Measurements from ENCODE around the gene WEE1.

Gene WEE1

GRCh38 chr11:9596926-9597464, 23.5 kb downstream of the WEE1 start:
- no peak for DNase-seq (ENCODE audit: low read depth in 1 of 2, low spot score in 1 of 2)
- no peak for TF ChIP-seq POLR2AphosphoS5 (IDR thresholded peaks at IDR 0.05; ENCODE audit: low read depth)
- no peak for TF ChIP-seq SPI1 (IDR thresholded peaks at IDR 0.05; ENCODE audit: borderline replicate concordance, low read depth)
- TF ChIP-seq, protein P1, sequence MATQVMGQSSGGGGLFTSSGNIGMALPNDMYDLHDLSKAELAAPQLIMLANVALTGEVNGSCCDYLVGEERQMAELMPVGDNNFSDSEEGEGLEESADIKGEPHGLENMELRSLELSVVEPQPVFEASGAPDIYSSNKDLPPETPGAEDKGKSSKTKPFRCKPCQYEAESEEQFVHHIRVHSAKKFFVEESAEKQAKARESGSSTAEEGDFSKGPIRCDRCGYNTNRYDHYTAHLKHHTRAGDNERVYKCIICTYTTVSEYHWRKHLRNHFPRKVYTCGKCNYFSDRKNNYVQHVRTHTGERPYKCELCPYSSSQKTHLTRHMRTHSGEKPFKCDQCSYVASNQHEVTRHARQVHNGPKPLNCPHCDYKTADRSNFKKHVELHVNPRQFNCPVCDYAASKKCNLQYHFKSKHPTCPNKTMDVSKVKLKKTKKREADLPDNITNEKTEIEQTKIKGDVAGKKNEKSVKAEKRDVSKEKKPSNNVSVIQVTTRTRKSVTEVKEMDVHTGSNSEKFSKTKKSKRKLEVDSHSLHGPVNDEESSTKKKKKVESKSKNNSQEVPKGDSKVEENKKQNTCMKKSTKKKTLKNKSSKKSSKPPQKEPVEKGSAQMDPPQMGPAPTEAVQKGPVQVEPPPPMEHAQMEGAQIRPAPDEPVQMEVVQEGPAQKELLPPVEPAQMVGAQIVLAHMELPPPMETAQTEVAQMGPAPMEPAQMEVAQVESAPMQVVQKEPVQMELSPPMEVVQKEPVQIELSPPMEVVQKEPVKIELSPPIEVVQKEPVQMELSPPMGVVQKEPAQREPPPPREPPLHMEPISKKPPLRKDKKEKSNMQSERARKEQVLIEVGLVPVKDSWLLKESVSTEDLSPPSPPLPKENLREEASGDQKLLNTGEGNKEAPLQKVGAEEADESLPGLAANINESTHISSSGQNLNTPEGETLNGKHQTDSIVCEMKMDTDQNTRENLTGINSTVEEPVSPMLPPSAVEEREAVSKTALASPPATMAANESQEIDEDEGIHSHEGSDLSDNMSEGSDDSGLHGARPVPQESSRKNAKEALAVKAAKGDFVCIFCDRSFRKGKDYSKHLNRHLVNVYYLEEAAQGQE (IDR thresholded peaks at IDR 0.05; ENCODE audit: insufficient replicate concordance, low read depth): no peak
- TF ChIP-seq GABPA (IDR thresholded peaks at IDR 0.05; ENCODE audit: low read depth): no peak
- TF ChIP-seq, protein P2, sequence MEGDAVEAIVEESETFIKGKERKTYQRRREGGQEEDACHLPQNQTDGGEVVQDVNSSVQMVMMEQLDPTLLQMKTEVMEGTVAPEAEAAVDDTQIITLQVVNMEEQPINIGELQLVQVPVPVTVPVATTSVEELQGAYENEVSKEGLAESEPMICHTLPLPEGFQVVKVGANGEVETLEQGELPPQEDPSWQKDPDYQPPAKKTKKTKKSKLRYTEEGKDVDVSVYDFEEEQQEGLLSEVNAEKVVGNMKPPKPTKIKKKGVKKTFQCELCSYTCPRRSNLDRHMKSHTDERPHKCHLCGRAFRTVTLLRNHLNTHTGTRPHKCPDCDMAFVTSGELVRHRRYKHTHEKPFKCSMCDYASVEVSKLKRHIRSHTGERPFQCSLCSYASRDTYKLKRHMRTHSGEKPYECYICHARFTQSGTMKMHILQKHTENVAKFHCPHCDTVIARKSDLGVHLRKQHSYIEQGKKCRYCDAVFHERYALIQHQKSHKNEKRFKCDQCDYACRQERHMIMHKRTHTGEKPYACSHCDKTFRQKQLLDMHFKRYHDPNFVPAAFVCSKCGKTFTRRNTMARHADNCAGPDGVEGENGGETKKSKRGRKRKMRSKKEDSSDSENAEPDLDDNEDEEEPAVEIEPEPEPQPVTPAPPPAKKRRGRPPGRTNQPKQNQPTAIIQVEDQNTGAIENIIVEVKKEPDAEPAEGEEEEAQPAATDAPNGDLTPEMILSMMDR (IDR thresholded peaks at IDR 0.05; ENCODE audit: insufficient read depth, low read length): no peak

GRCh38 chr11:9600166-9600565, 26.7 kb downstream of the WEE1 start:
- DNase-seq (ENCODE audit: low read depth in 1 of 2, low spot score in 1 of 2): no peak
- Histone ChIP-seq H3K4me3 (replicated peaks; ENCODE audit: insufficient read depth, low read length) (no peak overlapping the region), H3K27me3 (ENCODE audit: insufficient read depth, poor library complexity, severe bottlenecking) (no peaks in the 10 kb centered on the region), H3K27ac (replicated peaks) (peak overlapping the region; percentile 62)
- TF ChIP-seq, protein P1 (IDR thresholded peaks at IDR 0.05; ENCODE audit: insufficient replicate concordance, low read depth): no peak
- TF ChIP-seq SPI1 (IDR thresholded peaks at IDR 0.05; ENCODE audit: borderline replicate concordance, low read depth): no peak
- TF ChIP-seq POLR2AphosphoS5 (IDR thresholded peaks at IDR 0.05; ENCODE audit: low read depth): no peak
- TF ChIP-seq, protein P2 (IDR thresholded peaks at IDR 0.05; ENCODE audit: insufficient read depth, low read length): no peak
- TF ChIP-seq GABPA (IDR thresholded peaks at IDR 0.05; ENCODE audit: low read depth): no peak

More at GRCh38 chr11:9596926-9597464, 23.5 kb downstream of the WEE1 start:
- Histone ChIP-seq H3K4me3 (replicated peaks; ENCODE audit: insufficient read depth, low read length) (no peak overlapping the region), H3K27me3 (ENCODE audit: insufficient read depth, poor library complexity, severe bottlenecking) (no peaks in the 10 kb centered on the region), H3K27ac (replicated peaks) (no peak overlapping the region)

- TF ChIP-seq, protein P2 (IDR thresholded peaks at IDR 0.05; ENCODE audit: insufficient read depth, low read length): no peak
- no peak for TF ChIP-seq GABPA (IDR thresholded peaks at IDR 0.05; ENCODE audit: low read depth)
- TF ChIP-seq, protein P1 (IDR thresholded peaks at IDR 0.05; ENCODE audit: insufficient replicate concordance, low read depth): no peak
- TF ChIP-seq POLR2AphosphoS5 (IDR thresholded peaks at IDR 0.05; ENCODE audit: low read depth): no peak
- peak overlapping the region; percentile 62 for H3K27ac ChIP-seq (replicated peaks)
- no peak for DNase-seq (ENCODE audit: low read depth in 1 of 2, low spot score in 1 of 2)
- H3K27me3 ChIP-seq (ENCODE audit: insufficient read depth, poor library complexity, severe bottlenecking): no peaks in the 10 kb centered on the region
- H3K4me3 ChIP-seq (replicated peaks; ENCODE audit: insufficient read depth, low read length): peak overlapping the region; percentile 34; the same call in 1 of the 2 replicates
These were observed 27.2 kb downstream of the WEE1 start for GRCh38 chr11:9600644-9601036.
